ENCODE data around the gene PGGHG. TPM values are rescaled to one million over a fixed set of nuclear protein-coding genes. Genes with fewer than 3 reads are reported as not detected.

PGGHG gene
- total and polyA plus RNA-seq, 8 donors, result 8.9 to 4,700 (median 357) TPM

GRCh38 chr11:249062-249461, 39.9 kb upstream of the PGGHG start:
- Histone ChIP-seq H3K27me3 (no peaks in the 10 kb centered on the region), H3K36me3 (peaks cover 0 to 50% (median 10%) of the 10 kb centered on the region in 3 donors), H3K4me3 (no peak overlapping the region), H3K9me3 (no peaks in the 10 kb centered on the region), H3K27ac (no peak overlapping the region), H3K4me1 (no peaks in the 10 kb centered on the region)
- FAIRE-seq (no peak), ATAC-seq (no peak), DNase-seq (no peak)
- no peak for TF ChIP-seq CTCF (IDR thresholded peaks at IDR 0.05)
- WGBS, 2 donors, result 69 to 76% methylated on average over 8 of the region's 8 CpGs
- intact Hi-C loops (cut with DNase I), result no loop called here

GRCh38 chr11:250274-250673, 38.7 kb upstream of the PGGHG start:
- ATAC-seq (no peak), FAIRE-seq (no peak), DNase-seq (no peak)
- intact Hi-C loops (cut with DNase I), result no loop called here
- H3K36me3 ChIP-seq, result peaks cover 0 to 39% (median 10%) of the 10 kb centered on the region in 3 donors
- H3K27me3 ChIP-seq, result no peaks in the 10 kb centered on the region
- no peaks in the 10 kb centered on the region for H3K9me3 ChIP-seq
- no peak for TF ChIP-seq CTCF (IDR thresholded peaks at IDR 0.05)
- WGBS, 2 donors, result 86% methylated on average over 5 of the region's 5 CpGs
- H3K4me1 ChIP-seq, result no peaks in the 10 kb centered on the region
- no peak overlapping the region for H3K4me3 ChIP-seq
- H3K27ac ChIP-seq, result no peak overlapping the region

- WGBS, 2 donors, result 82 to 83% methylated on average over 10 of the region's 10 CpGs
- Histone ChIP-seq H3K27ac (no peak overlapping the region), H3K4me3 (no peak overlapping the region), H3K4me1 (no peaks in the 10 kb centered on the region), H3K36me3 (peaks cover 0 to 38% (median 10%) of the 10 kb centered on the region in 3 donors), H3K27me3 (no peaks in the 10 kb centered on the region), H3K9me3 (no peaks in the 10 kb centered on the region)
- ATAC-seq (peak; percentile 83 to 94 (median 86)), DNase-seq (peak in 5 of 6 donors; percentile 31 to 74 (median 50)), FAIRE-seq (no peak)
- TF ChIP-seq CTCF (IDR thresholded peaks at IDR 0.05), result peak in 2 of 4 donors; percentile 31 to 45
- intact Hi-C loops (cut with DNase I), result no loop called here
Measured at GRCh38 chr11:250740-251299, 38.1 kb upstream of the PGGHG start.

GRCh38 chr11:251550-251949, 37.4 kb upstream of the PGGHG start:
- intact Hi-C loops (cut with DNase I), result no loop called here
- DNase-seq (no peak), FAIRE-seq (no peak), ATAC-seq (no peak)
- Histone ChIP-seq H3K27ac (no peak overlapping the region), H3K9me3 (no peaks in the 10 kb centered on the region), H3K4me3 (no peak overlapping the region), H3K36me3 (peaks cover 0 to 32% (median 10%) of the 10 kb centered on the region in 3 donors), H3K27me3 (no peaks in the 10 kb centered on the region), H3K4me1 (no peaks in the 10 kb centered on the region)
- 78 to 82% methylated on average over 10 of the region's 10 CpGs for WGBS, 2 donors
- TF ChIP-seq CTCF (IDR thresholded peaks at IDR 0.05), result no peak

GRCh38 chr11:252666-253065, 36.3 kb upstream of the PGGHG start:
- WGBS, 2 donors, result 90 to 92% methylated on average over 8 of the region's 8 CpGs
- Histone ChIP-seq H3K4me3 (no peak overlapping the region), H3K27me3 (no peaks in the 10 kb centered on the region), H3K36me3 (peaks cover 0 to 25% (median 3%) of the 10 kb centered on the region in 3 donors), H3K9me3 (no peaks in the 10 kb centered on the region), H3K4me1 (no peaks in the 10 kb centered on the region), H3K27ac (no peak overlapping the region)
- no peak for TF ChIP-seq CTCF (IDR thresholded peaks at IDR 0.05)
- ATAC-seq (no peak), FAIRE-seq (no peak), DNase-seq (no peak)
- intact Hi-C loops (cut with DNase I), result no loop called here
